Natural killer cell (primary cell): Measurements from ENCODE around the gene METTL1. TPM values are rescaled to one million over a fixed set of nuclear protein-coding genes. Genes with fewer than 3 reads are reported as not detected.

Experiments
- ATAC-seq, 3 donors: fragments of 150-1000 bp in 2 of 3; fragments of 200-7000 bp in 1 of 3; cut with Tn5 transposase; 1 replicate in 1 of 3; 2 replicates in 2 of 3; pipeline ENCODE4 v1.10.0; 2021; ENCODE audit warnings: mild to moderate bottlenecking in 2 of 3, moderate library complexity in 2 of 3
- DNase-seq, 2 donors: peaks; one replicate each; pipeline versions ENCODE4 v3.0.0 to v3.0.0-alpha.2; 2013 to 2021; ENCODE audit warnings: mixed read lengths in 1 of 2
- H3K27ac ChIP-seq: one replicate; pipeline ENCODE4 v1.5.1; 2013; ENCODE audit warnings: mild to moderate bottlenecking, low read length
- H3K27me3 ChIP-seq: one replicate; pipeline ENCODE4 v1.6.1; 2013; ENCODE audit warnings: low read length; ENCODE audit not compliant: control insufficient read depth, insufficient read depth
- H3K36me3 ChIP-seq: one replicate; pipeline ENCODE4 v1.6.1; 2013; ENCODE audit warnings: low read length; ENCODE audit not compliant: control insufficient read depth, insufficient read depth
- H3K4me1 ChIP-seq: one replicate; pipeline ENCODE4 v1.6.1; 2013; ENCODE audit warnings: low read length; ENCODE audit not compliant: control insufficient read depth, insufficient read depth
- H3K4me3 ChIP-seq: one replicate; pipeline ENCODE4 v1.5.1; 2013; ENCODE audit warnings: low read length
- H3K9me3 ChIP-seq: one replicate; pipeline ENCODE4 v1.6.1; 2013; ENCODE audit warnings: low read length; ENCODE audit not compliant: control insufficient read depth, insufficient read depth
- H3K27ac Mint-ChIP-seq, 2 donors: one replicate each; pipeline ENCODE4 v1.8.0; 2022; ENCODE audit warnings: mild to moderate bottlenecking in 2 of 2, mixed read lengths in 2 of 2, moderate library complexity in 1 of 2
- H3K27me3 Mint-ChIP-seq, 2 donors: one replicate each; pipeline ENCODE4 v1.8.0; 2022; ENCODE audit warnings: low read depth in 2 of 2, mixed read lengths in 2 of 2
- H3K36me3 Mint-ChIP-seq: one replicate; pipeline ENCODE4 v1.8.0; 2022; ENCODE audit warnings: mixed read lengths
- H3K4me1 Mint-ChIP-seq, 2 donors: one replicate each; pipeline ENCODE4 v1.8.0; 2022; ENCODE audit warnings: mixed read lengths in 2 of 2
- H3K4me3 Mint-ChIP-seq: one replicate; pipeline ENCODE4 v1.8.0; 2022; ENCODE audit warnings: mild to moderate bottlenecking, moderate library complexity, mixed read lengths
- H3K9me3 Mint-ChIP-seq, 2 donors: one replicate each; pipeline ENCODE4 v1.8.0; 2022; ENCODE audit warnings: mixed read lengths in 2 of 2
- WGBS: methylation state at CpG from one replicate; pipeline ENCODE4 v1.1.7; 2013; ENCODE audit warnings: missing lambda C conversion rate; ENCODE audit not compliant: insufficient coverage; 5-methylcytosine and 5-hydroxymethylcytosine counted together
- intact Hi-C: fragments of 100-400 bp; cut with micrococcal nuclease; formaldehyde crosslinking; loops from one replicate; pipeline ENCODE4 v1.14.2; 2022
- total RNA-seq, 4 donors: library from RNA; stranded (reverse); fragments of 120-200 nt in 1 of 4; gene quantifications; one replicate each; pipeline versions ENCODE4 v1.2.3 to v1.2.4, GENCODE V29; 2013 to 2022
- TF ChIP-seq, protein P1 (sequence below): fragments of 200-600 bp; IDR thresholded peaks from one replicate; pipeline ENCODE4 v1.8.0; 2022; ENCODE audit warnings: antibody characterized with exemption

METTL1 gene
- total RNA-seq, 3 donors from 2014 or later (not counting 1 experiment from before 2014, with no cell fraction given) = 8.0 to 12.5 (median 8.8) TPM

DNA sequence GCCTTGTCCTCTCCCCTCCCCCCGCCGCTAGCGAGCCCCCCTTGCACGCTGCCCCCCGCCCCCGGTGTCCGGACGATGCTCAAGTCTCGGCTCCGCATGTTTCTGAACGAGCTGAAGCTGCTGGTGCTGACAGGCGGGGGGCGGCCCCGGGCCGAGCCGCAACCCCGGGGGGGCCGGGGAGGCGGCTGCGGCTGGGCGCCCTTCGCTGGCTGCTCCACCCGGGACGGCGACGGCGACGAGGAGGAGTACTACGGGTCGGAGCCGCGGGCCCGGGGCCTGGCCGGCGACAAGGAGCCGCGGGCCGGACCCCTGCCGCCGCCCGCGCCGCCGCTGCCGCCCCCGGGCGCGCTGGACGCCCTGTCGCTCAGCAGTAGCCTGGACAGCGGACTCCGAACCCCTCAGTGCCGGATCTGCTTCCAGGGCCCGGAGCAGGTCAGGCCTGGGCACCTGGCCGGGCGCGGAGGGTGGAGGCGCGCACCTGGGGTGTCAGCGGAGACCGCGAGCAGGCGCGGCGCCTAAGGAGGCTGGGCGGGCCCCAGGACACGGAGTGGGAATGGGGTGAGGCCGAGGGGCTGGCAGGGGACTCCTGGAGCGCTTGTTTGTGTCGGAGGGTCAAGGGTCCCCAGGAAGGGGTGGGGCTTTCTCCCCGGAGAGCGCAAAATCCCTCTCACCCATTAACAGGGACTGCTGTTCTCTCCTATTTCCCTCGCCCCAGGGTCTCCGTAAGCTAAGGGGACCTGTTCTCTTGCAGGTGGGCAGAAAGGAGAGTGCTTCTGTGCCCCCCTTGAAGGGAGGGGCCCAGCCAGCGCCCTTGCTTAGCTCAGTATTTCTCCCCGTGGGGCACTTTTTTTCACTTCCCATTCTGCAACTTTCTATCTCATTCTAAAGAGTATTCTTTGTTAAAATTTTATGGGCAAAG, 16.2 kb downstream of the METTL1 start:
- peak overlapping the region; percentile 50 for H3K4me3 ChIP-seq
- peak overlapping the region; percentile 67 to 85 for H3K27ac Mint-ChIP-seq
- ATAC-seq (peak in 1 of 3 donors; percentile 9), DNase-seq (peak; percentile 46 to 70)
- no peaks in the 10 kb centered on the region for H3K27me3 ChIP-seq
- H3K4me1 ChIP-seq = peaks cover 44% of the 10 kb centered on the region
- no peaks in the 10 kb centered on the region for H3K36me3 Mint-ChIP-seq
- H3K4me1 Mint-ChIP-seq = peaks cover 52 to 62% of the 10 kb centered on the region in 2 donors
- peak overlapping the region; percentile 62 for H3K27ac ChIP-seq
- peak overlapping the region; percentile 91 for H3K4me3 Mint-ChIP-seq
- no peaks in the 10 kb centered on the region for H3K9me3 Mint-ChIP-seq
- H3K9me3 ChIP-seq = no peaks in the 10 kb centered on the region
- WGBS = under 1% methylated on average over 70 of the region's 76 CpGs
- intact Hi-C loops = loop anchor here (1.0 to 2.0 kb wide), 2 partner anchors 27 to 149 kb away; partner anchors contain the start of gene TSFM
- H3K27me3 Mint-ChIP-seq = no peaks in the 10 kb centered on the region
- TF ChIP-seq, protein P1, sequence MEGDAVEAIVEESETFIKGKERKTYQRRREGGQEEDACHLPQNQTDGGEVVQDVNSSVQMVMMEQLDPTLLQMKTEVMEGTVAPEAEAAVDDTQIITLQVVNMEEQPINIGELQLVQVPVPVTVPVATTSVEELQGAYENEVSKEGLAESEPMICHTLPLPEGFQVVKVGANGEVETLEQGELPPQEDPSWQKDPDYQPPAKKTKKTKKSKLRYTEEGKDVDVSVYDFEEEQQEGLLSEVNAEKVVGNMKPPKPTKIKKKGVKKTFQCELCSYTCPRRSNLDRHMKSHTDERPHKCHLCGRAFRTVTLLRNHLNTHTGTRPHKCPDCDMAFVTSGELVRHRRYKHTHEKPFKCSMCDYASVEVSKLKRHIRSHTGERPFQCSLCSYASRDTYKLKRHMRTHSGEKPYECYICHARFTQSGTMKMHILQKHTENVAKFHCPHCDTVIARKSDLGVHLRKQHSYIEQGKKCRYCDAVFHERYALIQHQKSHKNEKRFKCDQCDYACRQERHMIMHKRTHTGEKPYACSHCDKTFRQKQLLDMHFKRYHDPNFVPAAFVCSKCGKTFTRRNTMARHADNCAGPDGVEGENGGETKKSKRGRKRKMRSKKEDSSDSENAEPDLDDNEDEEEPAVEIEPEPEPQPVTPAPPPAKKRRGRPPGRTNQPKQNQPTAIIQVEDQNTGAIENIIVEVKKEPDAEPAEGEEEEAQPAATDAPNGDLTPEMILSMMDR = no peak
- H3K36me3 ChIP-seq = peaks cover 12% of the 10 kb centered on the region

DNA sequence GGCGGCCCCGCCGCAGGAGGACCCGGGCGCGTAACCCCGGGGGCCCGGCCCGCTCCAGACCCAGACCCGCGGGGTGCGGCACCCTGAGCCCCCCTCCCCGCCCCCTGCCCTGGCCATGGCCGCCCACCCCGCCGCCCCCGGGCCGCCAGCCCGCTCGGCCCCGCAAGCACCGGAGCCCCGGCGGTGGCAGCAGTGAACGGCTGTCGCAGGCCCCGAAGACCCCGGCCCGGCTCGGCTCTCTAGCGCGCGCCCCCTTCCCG, 16.8 kb downstream of the METTL1 start:
- no peaks in the 10 kb centered on the region for H3K36me3 Mint-ChIP-seq
- no peak overlapping the region for H3K4me3 ChIP-seq

DNA sequence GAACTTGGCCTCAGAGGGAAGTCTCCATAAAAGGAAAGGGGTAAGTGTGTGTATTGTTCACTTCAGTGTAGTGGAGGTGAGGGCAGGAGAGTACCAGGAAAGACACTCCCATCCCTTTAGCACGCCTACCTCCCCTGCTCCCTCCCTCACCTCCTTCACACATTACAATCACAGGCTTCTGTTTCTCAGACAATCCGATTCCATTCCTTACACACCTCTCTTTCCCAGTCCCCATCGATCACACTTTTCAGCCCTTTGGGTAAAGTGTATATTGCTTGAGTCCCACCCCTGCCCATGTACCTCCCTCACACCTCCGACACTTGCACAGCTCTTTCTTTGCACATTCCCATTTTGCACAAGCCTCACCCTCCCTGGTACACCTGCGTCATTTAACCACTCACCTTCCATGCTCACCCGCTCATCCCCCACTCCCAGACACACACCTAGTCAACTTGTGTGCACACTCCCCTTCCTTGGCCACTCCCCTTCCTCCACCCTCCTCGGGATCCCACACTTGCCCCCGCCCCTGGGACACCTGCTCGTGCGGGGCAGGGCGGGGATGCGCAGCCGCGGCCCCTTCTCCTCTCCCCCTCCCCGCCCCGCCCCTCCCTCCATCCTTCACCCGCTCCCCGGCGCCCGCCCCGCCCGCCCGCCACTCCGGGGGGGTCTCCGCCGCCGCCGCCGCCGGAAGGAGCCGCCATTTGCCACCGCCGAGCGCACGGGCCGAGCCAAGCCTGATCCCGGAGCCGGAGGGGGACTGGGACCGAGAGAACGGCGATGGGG, 17.3 kb downstream of the METTL1 start, which contains the start of gene MARCHF9:
Gene MARCHF9 (plus strand): TSS at position 693 of the 783 bp plus-strand sequence. CDS start 426 bp downstream, outside the sequence.
- Mint-ChIP-seq H3K36me3 (no peaks in the 10 kb centered on the region), H3K27ac (peak within 1 kb of the TSS; percentile 91 to 92), H3K9me3 (no peaks in the 10 kb centered on the region), H3K4me1 (peaks cover 49 to 59% of the 10 kb centered on the region in 2 donors), H3K4me3 (peak within 1 kb of the TSS; percentile 97), H3K27me3 (no peaks in the 10 kb centered on the region)
- WGBS = under 1% methylated on average over 36 of the region's 41 CpGs
- H3K27me3 ChIP-seq = no peaks in the 10 kb centered on the region
- peak within 1 kb of the TSS; percentile 85 for H3K27ac ChIP-seq
- peaks cover 12% of the 10 kb centered on the region for H3K36me3 ChIP-seq
- TF ChIP-seq, protein P1 = no peak
- peaks cover 44% of the 10 kb centered on the region for H3K4me1 ChIP-seq
- DNase-seq = peak; percentile 48 to 92
- peak in 1 of 3 donors; percentile 9 for ATAC-seq
- intact Hi-C loops = no loop called here
- peak within 1 kb of the TSS; percentile 50 for H3K4me3 ChIP-seq
- no peaks in the 10 kb centered on the region for H3K9me3 ChIP-seq

More for the DNA sequence above, 16.8 kb downstream of the METTL1 start:
- Mint-ChIP-seq H3K4me3 (peak overlapping the region; percentile 97), H3K9me3 (no peaks in the 10 kb centered on the region), H3K4me1 (peaks cover 52 to 62% of the 10 kb centered on the region in 2 donors), H3K27ac (peak overlapping the region in 1 of 2 donors; percentile 91), H3K27me3 (no peaks in the 10 kb centered on the region)
- TF ChIP-seq, protein P1 = no peak
- intact Hi-C loops = no loop called here
- WGBS = under 1% methylated on average over 33 of the region's 34 CpGs
- H3K27me3 ChIP-seq = no peaks in the 10 kb centered on the region
- DNase-seq (no peak), ATAC-seq (no peak)
- peaks cover 12% of the 10 kb centered on the region for H3K36me3 ChIP-seq
- H3K27ac ChIP-seq = no peak overlapping the region
- H3K9me3 ChIP-seq = no peaks in the 10 kb centered on the region
- H3K4me1 ChIP-seq = peaks cover 44% of the 10 kb centered on the region
